Activated CD4-positive, alpha-beta T cell treated with anti-CD3 and anti-CD28 coated beads, Interleukin-2, amount 10 ng/mL, durations not matched to agents 7 days and 5 days (primary cell): ENCODE data around the gene MBTPS1. TPM values are rescaled to one million over a fixed set of nuclear protein-coding genes. Genes with fewer than 3 reads are reported as not detected.

Source experiments
- CTCF ChIA-PET: fragments of 350-600 bp; sonication (Branson Sonifier 250); formaldehyde crosslinking; loops from one replicate; lab custom pipeline; 2021; ENCODE audit warnings: antibody characterized with exemption; lab: Charles Lee
- POLR2A ChIA-PET: fragments of 350-600 bp; sonication (Branson Sonifier 250); formaldehyde crosslinking; loops from one replicate; lab custom pipeline; 2021; ENCODE audit warnings: antibody characterized with exemption; lab: Charles Lee
- DNase-seq: peaks from one replicate; pipeline ENCODE4 v3.0.0-alpha.2; 2020
- H3K27ac Mint-ChIP-seq: one replicate; pipeline ENCODE4 v1.8.0; 2021; ENCODE audit warnings: mild to moderate bottlenecking, moderate library complexity, mixed read lengths
- H3K27me3 Mint-ChIP-seq: one replicate; pipeline ENCODE4 v1.8.0; 2021; ENCODE audit warnings: mixed read lengths
- H3K36me3 Mint-ChIP-seq: one replicate; pipeline ENCODE4 v1.8.0; 2021; ENCODE audit warnings: low read depth, mixed read lengths
- H3K4me1 Mint-ChIP-seq: one replicate; pipeline ENCODE4 v1.8.0; 2021; ENCODE audit warnings: mixed read lengths
- H3K4me3 Mint-ChIP-seq: one replicate; pipeline ENCODE4 v1.8.0; 2021; ENCODE audit warnings: mild to moderate bottlenecking, moderate library complexity, mixed read lengths
- H3K9me3 Mint-ChIP-seq: one replicate; pipeline ENCODE4 v1.8.0; 2021; ENCODE audit warnings: mixed read lengths
- total RNA-seq, 2 experiments: library from RNA; stranded (reverse); gene quantifications; one replicate each; pipeline ENCODE4 v1.2.3, GENCODE V29; 2021

Gene MBTPS1
- total RNA-seq, 2 experiments from 2014 or later, result 57.3 to 61.9 TPM

- H3K27me3 Mint-ChIP-seq, result no peaks in the 10 kb centered on the region
These were observed 102.8 kb downstream of the MBTPS1 start for GRCh38 chr16:84013787-84014569.

GRCh38 chr16:84009282-84009681, 107.5 kb downstream of the MBTPS1 start:
- H3K4me1 Mint-ChIP-seq, result peaks cover 3% of the 10 kb centered on the region
- H3K9me3 Mint-ChIP-seq, result no peaks in the 10 kb centered on the region
- no peak for DNase-seq
- no peak overlapping the region for H3K27ac Mint-ChIP-seq
- no peak overlapping the region for H3K4me3 Mint-ChIP-seq
- no peaks in the 10 kb centered on the region for H3K36me3 Mint-ChIP-seq
- H3K27me3 Mint-ChIP-seq, result no peaks in the 10 kb centered on the region
- POLR2A ChIA-PET, result no interaction called here
- CTCF ChIA-PET, result interaction anchor here (1.4 kb wide), 1 partner anchor 8 kb away, joined by 4 read pairs; no protein-coding TSS in a partner anchor

More at GRCh38 chr16:84013787-84014569, 102.8 kb downstream of the MBTPS1 start:
- peaks cover 8% of the 10 kb centered on the region for H3K4me1 Mint-ChIP-seq
- no peak overlapping the region for H3K4me3 Mint-ChIP-seq
- H3K9me3 Mint-ChIP-seq, result peaks cover 3% of the 10 kb centered on the region
- H3K27ac Mint-ChIP-seq, result no peak overlapping the region
- ChIA-PET POLR2A (no interaction called here), CTCF (interaction anchor here (1.0 to 2.2 kb wide), 2 partner anchors 35 to 173 kb away, joined by 3 to 7 read pairs; partner anchors contain the start of gene TAF1C)
- H3K36me3 Mint-ChIP-seq, result no peaks in the 10 kb centered on the region
- peak; percentile 70 for DNase-seq

DNA sequence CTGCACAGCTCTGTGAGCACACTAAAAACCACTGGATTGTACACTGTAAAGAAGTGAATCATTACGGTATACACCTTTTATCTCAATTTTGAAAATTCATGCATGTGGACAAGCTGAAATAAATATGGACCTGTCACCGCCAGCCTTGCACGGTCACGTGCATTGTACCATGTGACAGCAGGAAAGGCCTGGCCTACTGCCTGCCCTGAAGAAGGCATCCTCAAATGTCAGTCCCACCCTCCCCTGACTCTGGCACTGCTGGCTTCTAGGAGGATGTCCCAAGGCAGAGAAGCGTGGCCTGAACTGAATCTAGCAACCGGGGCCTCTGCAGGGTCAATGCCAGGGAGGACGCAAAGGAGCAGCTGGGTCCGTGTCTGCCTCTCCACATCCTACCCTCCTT, 108.8 kb downstream of the MBTPS1 start:
- Mint-ChIP-seq H3K4me1 (no peaks in the 10 kb centered on the region), H3K27me3 (no peaks in the 10 kb centered on the region), H3K4me3 (no peak overlapping the region), H3K27ac (no peak overlapping the region), H3K36me3 (no peaks in the 10 kb centered on the region), H3K9me3 (no peaks in the 10 kb centered on the region)
- no peak for DNase-seq
- CTCF ChIA-PET, result interaction anchor here (1.4 kb wide), 1 partner anchor 9 kb away, joined by 4 read pairs; no protein-coding TSS in a partner anchor
- POLR2A ChIA-PET, result no interaction called here

DNA sequence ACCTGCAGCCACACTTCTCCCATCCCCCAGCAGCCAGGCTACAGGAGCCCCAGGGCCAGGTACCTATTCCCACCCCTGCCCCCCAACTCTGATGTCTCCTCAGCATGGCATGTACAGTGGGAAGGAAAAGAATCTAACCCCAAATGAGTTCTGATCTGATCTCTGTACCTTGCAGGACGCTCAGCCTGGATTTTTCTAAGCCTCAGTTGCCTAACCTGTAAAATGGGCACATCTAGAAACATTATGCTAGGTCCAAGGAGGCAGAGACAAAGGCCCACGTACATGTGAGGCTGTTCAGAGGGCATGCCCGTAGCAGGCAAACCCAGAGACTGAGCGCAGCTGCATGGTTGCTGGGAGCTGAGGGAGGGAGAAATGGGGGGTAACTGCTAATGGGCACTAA, 109.2 kb downstream of the MBTPS1 start:
- H3K27ac Mint-ChIP-seq, result no peak overlapping the region
- ChIA-PET CTCF (no interaction called here), POLR2A (no interaction called here)
- H3K4me1 Mint-ChIP-seq, result no peaks in the 10 kb centered on the region
- no peaks in the 10 kb centered on the region for H3K27me3 Mint-ChIP-seq
- DNase-seq, result no peak
- no peak overlapping the region for H3K4me3 Mint-ChIP-seq
- H3K9me3 Mint-ChIP-seq, result no peaks in the 10 kb centered on the region
- no peaks in the 10 kb centered on the region for H3K36me3 Mint-ChIP-seq

- POLR2A ChIA-PET, result no interaction called here
- DNase-seq, result no peak
- H3K36me3 Mint-ChIP-seq, result no peaks in the 10 kb centered on the region
- H3K27ac Mint-ChIP-seq, result no peak overlapping the region
- H3K4me1 Mint-ChIP-seq, result no peaks in the 10 kb centered on the region
- CTCF ChIA-PET, result no interaction called here
- no peak overlapping the region for H3K4me3 Mint-ChIP-seq
- H3K9me3 Mint-ChIP-seq, result no peaks in the 10 kb centered on the region
- no peaks in the 10 kb centered on the region for H3K27me3 Mint-ChIP-seq
These were observed 111.4 kb downstream of the MBTPS1 start for GRCh38 chr16:84005391-84005790.

DNA sequence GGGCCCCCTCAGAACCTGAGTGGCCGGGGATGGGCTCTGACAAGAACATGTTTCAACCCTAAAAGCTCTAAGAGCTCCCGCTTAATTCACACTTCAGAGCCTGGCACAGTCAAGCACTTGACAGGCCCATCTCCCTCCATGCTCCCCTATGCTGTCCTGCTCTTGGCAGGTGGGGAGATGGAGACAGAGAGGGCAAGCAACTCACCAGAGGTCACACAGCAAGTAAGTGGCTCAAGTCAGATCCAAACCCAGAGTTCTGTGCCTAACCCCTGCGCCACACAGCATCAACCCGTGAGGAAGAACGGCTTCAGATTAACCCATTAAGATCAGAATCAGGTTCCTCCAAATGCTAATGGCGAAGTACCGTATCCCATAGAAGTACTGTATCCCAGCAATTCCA, 112.3 kb downstream of the MBTPS1 start:
- no peak for DNase-seq
- POLR2A ChIA-PET, result no interaction called here
- Mint-ChIP-seq H3K9me3 (no peaks in the 10 kb centered on the region), H3K27ac (no peak overlapping the region), H3K36me3 (no peaks in the 10 kb centered on the region), H3K4me1 (no peaks in the 10 kb centered on the region), H3K27me3 (no peaks in the 10 kb centered on the region), H3K4me3 (no peak overlapping the region)
- CTCF ChIA-PET, result no interaction called here

Other genes with a start within 250 kb of the MBTPS1 start
- gene MLYCD, start 217.8 kb downstream of the MBTPS1 start, total RNA-seq, result 1 to 10 TPM; 5.3 TPM
- under 1 TPM; 0.48 to 0.77 TPM for gene OSGIN1, start 163.7 kb downstream of the MBTPS1 start, total RNA-seq
- not detected for gene NECAB2, start 148.7 kb downstream of the MBTPS1 start, total RNA-seq
- gene SLC38A8, start 74.1 kb downstream of the MBTPS1 start, total RNA-seq, result not detected
- gene HSDL1, start 28.2 kb upstream of the MBTPS1 start, total RNA-seq, result 10 to 100 TPM in 1 of 2 experiments, 1 to 10 TPM in 1; 8.8 to 10.6 TPM
- under 1 TPM in 1 of 2 experiments, not detected in 1; 0.25 TPM for gene DNAAF1, start 28.4 kb upstream of the MBTPS1 start, total RNA-seq
- 10 to 100 TPM; 52.1 to 60.8 TPM for gene TAF1C, start 70.1 kb upstream of the MBTPS1 start, total RNA-seq
- gene ADAD2, start 74.2 kb upstream of the MBTPS1 start, total RNA-seq, result not detected
- not detected for gene KCNG4, start 123.1 kb upstream of the MBTPS1 start, total RNA-seq
- not detected for gene WFDC1, start 177.9 kb upstream of the MBTPS1 start, total RNA-seq